Measurements from ENCODE around the gene SPTBN5.

GRCh38 chr15:41870689-41871081 lies 23.2 kb downstream of the SPTBN5 start:
- TF ChIP-seq CTCF (conservative IDR thresholded peaks at IDR 0.05; ENCODE audit: low read depth, low read length) (no peak), EZH2 (IDR thresholded peaks at IDR 0.05; ENCODE audit: borderline replicate concordance, low read depth, low read length, poor library complexity, severe bottlenecking) (no peak)

Data from A673 (cell line).